ENCODE measurements around the gene NPAS2.

The NPAS2 gene, protein sequence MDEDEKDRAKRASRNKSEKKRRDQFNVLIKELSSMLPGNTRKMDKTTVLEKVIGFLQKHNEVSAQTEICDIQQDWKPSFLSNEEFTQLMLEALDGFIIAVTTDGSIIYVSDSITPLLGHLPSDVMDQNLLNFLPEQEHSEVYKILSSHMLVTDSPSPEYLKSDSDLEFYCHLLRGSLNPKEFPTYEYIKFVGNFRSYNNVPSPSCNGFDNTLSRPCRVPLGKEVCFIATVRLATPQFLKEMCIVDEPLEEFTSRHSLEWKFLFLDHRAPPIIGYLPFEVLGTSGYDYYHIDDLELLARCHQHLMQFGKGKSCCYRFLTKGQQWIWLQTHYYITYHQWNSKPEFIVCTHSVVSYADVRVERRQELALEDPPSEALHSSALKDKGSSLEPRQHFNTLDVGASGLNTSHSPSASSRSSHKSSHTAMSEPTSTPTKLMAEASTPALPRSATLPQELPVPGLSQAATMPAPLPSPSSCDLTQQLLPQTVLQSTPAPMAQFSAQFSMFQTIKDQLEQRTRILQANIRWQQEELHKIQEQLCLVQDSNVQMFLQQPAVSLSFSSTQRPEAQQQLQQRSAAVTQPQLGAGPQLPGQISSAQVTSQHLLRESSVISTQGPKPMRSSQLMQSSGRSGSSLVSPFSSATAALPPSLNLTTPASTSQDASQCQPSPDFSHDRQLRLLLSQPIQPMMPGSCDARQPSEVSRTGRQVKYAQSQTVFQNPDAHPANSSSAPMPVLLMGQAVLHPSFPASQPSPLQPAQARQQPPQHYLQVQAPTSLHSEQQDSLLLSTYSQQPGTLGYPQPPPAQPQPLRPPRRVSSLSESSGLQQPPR

DNA sequence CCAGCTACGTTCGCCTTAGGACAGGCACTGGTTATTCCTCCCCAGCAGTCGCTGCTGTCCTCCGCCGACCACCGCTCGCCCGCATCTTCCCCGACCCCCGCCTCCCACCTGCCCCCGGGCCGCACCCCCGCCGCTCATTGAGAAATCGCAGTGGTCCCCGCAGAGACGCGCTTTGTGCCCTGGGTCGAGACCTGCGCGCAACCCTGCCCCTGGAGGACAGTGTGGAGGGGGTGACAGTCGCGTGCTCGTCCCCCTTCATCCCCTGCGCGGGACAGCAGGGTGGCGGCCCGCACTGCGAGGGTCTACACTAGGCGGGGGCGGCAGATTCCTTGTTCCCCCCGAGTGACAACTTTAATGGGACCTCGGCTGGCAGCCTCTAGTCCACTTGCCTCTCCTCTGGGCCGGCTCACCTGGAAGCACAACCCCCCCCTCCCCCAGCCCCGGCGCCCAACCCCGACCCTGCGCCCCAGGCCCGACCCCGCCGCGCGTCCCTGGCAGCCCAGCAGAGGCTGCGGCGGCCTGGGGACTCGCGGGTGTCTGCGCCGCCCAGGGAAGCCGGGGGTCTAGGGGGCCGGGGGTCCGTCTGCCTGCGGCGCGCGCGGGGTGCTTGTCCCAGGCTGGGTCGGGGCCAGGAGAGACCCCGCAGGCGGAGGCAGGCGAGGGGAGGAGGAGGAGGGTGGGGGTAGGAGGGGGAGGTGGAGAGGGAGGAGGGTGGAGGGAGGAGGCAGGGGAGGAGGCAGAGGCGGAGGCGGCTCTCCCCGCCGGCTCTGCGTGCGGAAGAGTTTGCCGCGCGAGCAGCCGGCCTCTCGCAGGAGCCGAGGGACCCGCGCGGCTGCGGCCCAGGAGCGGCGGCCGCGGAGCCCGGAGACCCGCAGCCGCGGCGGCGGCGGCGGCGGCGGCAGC lies at the start of gene NPAS2:
Gene NPAS2 (plus strand): TSS at position 770 of the 903 bp plus-strand sequence. CDS start 84,616 bp downstream, outside the sequence.
- intact Hi-C loops (cut with DNase I): loop anchor here (10.0 kb wide), 2 partner anchors 165 to 205 kb away; no protein-coding TSS in a partner anchor
- DNase-seq: peak in 18 of 42 donors; percentile 22 to 60 (median 42)

DNA sequence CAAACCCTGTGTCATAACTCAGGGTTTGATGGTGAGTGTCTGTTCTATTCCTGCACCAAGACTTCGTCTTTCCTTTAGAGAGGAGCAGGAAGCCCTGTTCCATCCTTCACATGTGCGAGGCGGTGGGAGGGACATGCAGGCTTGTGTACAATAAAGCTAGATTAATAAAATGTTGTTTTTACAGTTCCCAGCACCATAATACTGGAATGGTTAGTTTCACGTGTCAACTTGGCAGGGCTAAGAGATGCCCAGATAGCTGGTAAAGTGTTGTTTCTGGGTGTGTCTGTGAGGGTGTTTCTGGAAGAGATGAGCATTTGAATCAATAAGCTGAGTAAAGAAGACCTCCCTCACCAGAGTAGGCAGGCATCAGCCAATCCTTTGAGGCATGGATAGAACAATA lies 48.8 kb upstream of the NPAS2 start:
- DNase-seq: no peak
- intact Hi-C loops (cut with DNase I): no loop called here

DNA sequence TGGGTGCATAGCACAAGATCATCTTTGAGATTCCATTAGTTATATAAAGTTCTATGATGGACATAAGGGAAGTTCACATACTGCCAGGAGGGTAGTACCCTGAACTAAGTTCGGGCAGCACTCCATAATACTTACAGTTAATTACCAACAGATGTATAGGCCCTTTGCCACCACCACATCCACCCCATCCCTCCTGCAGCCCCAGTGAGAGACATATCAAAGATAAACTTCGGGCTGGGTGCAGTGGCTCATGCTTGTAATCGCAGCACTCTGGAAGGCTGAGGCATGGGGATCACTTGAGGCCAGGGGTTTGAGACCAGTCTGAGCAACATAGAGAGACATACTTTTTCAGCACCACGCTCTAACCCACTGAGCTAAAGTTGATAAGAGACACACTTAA lies 46.4 kb upstream of the NPAS2 start:
- intact Hi-C loops (cut with DNase I): no loop called here
- no peak for DNase-seq

DNA sequence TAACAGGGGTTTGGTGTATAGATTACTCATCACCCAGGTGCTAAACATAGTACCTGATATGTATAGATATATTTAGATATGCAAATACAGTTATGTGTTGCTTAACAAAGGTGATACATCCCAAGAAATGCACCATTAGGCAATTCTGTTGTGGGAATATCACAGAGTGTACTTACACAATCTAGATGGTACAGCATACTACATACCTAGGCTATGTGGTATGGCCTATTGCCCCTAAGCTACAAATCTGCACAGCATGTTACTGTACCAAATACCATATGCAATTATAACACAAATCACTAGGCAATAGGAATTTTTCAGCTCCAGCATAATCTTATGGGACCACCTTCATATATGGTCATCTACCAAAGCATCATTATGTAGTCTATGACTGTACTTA lies 43.5 kb upstream of the NPAS2 start:
- intact Hi-C loops (cut with DNase I): no loop called here
- DNase-seq: no peak

DNA sequence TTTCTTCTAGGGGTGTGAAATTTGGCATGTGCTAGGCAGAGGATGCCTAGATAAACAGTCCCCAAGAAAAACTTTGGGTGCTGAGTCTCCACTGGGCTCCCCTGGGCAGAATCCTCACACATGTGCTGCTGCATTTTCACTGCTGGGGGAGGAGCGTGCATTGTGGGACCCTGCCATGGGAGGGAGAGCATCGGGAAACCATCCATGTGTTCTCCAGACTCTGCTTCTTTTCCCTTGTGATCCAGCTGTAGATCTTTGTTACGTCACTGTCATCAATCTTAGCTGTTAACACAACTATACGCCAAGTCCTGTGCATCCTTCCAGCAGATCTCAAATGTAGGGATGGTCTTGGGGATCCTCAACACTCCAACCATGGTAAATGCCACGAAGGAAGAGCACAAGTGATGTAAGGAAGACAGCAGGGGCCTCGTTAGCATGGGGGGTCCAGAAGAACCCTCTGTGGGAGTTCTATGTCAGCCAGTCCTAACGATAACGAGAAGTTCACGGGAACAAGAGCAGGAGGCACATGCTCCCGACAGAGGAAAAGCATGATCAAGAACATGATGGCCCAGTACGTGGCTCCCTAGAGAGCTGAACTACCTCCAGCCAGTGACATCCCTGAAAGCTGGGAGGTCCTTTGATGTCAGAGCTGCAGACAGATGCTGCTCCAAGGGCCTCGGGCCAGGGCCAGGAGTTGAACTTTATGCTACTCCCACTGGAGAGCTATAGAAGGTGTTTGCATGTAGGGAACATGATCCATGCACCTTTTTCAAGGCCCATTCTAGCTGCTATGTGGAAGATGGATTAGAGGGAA lies 41.1 kb upstream of the NPAS2 start:
- intact Hi-C loops (cut with DNase I): no loop called here
- DNase-seq: no peak

DNA sequence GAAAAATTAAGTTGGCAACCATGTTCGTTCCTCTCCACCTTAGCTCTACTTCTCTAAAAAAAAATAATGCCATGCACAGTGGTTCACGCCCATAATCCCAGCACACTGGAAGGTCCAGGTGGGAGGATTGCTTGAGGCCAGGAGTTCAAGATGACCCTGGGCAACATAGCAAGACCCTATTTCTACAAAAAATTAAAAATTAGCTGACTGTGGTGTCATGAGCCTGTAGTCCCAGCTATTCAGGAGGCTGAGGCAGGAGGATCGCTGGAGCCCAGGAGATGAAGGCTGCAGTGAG lies 40.1 kb upstream of the NPAS2 start:
- DNase-seq: no peak
- intact Hi-C loops (cut with DNase I): no loop called here

DNA sequence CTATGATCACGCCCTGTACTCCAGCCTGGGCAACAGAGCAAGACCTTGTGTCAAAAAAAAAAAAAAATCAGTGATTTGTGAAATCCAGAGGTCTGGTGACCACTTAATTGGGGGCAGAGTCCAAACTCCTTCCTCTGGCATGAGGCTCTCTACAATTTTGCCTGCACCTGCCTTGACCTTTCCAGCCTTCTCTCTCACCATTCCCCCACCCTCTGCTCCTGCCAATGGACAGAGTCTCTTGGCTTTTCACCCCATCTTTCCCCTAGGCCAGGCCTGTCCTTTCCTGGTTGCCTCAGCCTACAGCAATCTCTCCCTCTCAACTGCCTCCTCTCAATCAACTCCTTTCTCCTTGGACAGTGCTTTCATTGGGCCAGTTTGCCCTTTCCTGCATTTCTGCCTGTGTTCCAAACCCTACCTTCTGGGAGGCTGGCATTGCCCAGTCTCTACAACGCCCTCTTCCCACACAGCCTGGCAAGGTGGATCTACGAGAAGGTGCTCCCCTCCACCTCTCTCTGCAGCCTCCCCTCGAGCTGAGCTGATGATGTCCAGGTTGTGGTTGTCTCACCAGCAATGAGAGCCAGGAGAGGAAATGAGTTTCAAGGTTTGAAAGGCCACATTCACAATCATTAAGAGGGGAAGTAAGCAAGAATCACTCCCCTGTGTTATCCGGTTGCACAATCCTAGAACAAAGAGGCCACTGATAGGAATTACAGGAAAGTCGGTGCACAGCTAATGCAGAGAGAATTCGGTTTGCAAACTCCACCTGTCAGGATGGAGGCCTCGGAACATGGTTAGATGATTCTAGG lies 39.5 kb upstream of the NPAS2 start:
- DNase-seq: peak in 15 of 42 donors; percentile 16 to 74 (median 32)
- intact Hi-C loops (cut with DNase I): no loop called here

DNA sequence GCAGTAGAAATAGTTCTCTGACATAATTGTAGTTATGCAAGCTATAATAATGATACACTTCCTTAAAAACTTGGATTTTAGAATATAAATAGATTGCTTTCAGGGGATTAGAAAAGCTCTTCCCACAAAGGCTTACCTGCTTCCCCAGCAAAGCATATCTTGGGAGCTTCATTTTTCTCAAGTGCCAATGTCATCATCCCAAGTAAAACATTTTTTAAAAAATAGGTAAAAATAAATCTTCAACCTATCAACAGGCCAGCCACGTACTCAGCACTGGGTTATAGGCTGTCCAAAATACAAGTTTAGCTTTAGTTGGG lies 39.0 kb upstream of the NPAS2 start:
- no peak for DNase-seq
- intact Hi-C loops (cut with DNase I): no loop called here

DNA sequence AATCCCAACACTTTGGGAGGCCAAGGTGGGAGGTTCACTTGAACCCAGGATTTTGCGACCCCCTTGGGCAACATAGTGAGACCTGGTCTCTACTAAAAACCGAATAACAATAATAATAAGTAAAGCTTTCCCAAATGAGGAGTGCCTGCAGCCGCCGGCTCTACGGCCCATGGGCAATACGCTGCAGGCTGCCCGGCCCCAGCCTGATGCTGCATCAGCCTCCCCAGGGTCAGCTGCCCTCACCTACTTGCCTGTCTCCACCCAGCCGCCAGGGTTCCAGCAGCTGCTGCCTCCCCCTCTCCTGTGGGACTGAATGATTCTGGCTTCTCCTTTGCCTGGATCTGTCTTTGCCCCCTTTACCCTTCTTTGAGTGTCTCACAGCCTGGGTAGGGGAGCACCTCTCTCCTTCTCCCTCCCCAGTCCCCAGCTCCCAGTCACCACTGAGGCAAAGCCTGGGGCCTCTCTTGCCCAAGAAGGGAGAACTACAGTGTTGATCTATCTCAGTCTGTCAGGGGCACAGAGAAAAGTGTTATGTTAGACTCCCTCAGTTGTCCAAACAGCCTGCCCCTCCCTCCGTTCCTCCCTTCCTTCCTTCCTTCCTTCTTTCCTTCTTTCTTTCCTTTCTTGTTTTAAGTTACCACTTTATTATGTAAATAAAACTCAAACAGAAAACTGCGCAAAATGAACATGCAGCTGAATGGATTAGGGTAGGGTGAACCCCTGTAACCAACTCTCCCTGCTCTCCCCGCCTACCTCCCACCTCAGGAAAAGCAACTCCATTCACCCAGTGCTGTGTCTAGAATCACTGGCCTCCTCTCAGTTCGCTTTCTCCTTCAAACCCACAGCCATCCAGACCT lies 38.2 kb upstream of the NPAS2 start:
- intact Hi-C loops (cut with DNase I): no loop called here
- DNase-seq: no peak

DNA sequence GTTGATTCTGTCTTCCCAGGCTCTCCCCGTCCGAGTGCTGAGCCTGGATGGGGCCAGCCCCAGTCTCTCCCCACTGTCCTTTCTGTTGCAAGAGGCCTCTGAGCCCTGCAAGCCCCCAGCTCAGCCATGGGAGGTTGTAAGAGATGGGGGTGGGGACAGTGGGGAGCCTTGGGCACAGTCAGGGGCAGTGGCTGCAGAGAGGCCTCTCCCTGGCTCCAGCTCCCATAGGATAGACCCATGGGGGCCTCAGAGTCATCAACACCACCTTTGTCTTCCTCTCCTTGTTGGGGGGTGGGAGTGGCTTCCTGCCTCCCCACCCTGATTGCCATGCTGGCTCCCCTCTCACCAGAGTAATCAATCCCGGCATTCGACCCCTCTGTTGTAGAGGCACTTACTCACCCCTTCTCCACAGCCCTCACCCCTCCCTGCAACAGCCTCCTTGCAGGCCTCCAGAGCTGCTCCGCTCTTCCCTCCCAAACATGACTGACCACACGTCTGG lies 37.5 kb upstream of the NPAS2 start:
- intact Hi-C loops (cut with DNase I): no loop called here
- no peak for DNase-seq

DNA sequence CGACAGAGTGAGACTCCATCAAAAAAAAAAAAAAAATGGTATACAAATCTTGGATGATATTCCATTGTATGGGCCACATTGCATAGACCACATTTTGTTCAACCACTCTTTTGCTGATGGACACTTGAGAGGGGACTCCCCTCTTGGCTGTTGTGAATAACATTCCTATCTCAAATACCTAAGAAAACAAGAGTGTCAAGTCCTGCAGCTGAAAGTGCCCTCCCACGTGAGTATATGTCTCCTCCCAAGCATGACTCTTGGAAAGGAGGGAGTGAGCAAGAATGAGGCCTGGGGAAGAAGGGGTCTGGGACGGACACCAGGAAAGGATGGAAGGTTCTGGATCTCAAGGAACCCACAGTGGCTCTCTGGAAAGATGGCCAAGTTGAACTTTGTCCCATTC lies 36.0 kb upstream of the NPAS2 start:
- DNase-seq: no peak
- intact Hi-C loops (cut with DNase I): no loop called here

DNA sequence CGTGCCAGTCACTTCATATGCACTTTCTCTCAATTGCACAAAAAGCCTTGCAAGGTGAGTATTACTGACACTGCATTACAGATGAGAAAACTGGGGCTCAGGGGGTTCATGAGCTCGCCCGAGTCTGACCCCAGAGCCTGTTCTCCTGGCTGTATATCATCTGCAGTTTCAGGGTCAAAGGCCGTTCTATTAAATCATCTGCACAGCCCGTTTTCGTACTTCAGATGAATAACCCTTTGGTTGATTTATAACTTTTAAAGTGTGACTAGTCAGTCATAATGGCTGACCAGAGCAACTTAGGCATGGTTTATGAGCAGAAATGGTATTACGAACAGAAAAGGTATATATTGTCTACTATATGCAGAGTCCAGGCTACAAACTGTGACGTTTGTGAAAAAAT lies 35.3 kb upstream of the NPAS2 start:
- DNase-seq: no peak
- intact Hi-C loops (cut with DNase I): no loop called here

DNA sequence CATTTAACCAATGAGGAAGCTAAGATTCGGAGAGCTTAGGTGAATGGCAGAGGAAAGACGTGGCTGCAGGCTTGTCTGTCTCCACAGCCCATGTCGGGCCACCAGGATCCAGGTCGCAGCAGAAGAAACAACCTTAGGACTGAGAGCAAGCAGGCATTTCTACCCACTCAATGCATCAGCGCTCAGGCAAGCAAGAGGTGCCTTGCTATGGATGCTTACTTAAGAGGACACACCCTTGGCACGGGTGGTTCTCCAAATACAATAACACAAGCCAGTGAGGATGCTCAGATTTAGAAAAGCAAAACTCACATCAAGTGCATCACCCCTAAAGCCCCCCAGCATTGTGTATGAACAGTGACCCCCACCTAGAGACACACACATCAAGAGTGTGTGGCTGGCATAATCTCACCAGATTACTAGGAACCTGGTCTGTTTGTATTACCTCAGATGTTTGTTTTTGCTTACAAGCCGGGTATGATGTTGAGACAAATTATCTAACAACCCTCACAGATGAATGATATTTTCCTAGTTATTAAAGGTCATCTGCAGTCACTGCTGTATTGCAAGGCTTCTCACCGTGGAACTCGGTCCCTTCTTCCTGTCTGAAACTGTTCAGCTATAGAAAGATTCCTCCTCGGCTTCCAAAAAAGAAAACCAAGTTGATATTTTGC lies 34.2 kb upstream of the NPAS2 start:
- intact Hi-C loops (cut with DNase I): no loop called here
- DNase-seq: no peak

DNA sequence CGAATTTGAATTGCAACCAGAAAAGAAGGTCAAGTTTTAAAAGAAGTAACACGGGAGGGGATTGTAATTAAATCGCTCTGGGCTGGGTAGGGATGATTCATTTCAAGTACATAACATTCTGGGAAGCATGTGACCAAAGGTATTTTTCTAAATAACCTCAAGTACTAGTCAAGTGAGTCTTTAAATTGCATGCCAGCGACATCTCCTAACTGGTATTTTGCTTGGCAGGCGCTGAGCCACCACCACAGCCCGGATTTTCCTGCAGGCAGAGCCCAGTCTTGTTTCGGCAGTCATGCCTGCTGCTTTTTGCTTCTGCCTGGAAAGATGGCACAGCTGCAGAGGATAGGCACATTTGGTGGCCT lies 33.7 kb upstream of the NPAS2 start:
- intact Hi-C loops (cut with DNase I): no loop called here
- peak in 10 of 42 donors; percentile 13 to 62 (median 37) for DNase-seq

DNA sequence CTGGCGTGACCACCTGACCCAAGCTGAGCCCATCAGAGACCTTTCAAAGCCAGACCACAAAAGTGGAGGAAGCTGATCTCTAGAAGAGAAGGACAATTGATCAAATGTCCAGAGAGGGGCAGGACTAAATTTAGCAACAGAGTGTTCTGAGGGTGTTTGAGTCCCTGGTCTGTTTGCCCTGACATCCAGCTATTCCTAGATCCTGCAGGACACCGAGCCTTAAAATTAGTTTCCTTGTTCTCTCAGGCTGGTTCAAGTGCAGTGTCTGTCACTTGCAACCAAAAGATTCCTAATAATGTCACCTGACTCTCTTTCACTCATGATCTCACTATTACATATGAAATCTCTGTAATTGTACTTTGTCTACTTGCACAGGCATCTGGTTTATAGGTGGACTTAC lies 33.0 kb upstream of the NPAS2 start:
- no peak for DNase-seq

DNA sequence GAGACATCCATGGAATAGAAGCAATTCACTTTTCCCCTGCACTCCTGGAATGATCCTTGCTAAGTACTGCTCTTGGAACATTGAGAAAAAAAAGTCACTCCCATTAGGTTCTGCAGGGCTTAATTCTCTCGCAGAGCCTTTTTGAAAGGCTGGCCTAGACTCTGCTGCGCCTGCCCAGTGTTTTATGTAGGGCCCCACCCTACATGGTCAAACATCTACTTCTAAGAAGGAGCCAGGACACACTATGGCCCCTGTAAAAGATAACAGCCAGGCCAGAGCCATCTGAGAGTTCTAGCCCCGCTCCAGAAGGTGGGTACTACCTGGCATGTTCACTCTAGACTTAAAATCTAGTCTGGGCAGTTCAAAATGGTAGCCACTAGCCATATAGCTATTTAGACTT lies 30.6 kb upstream of the NPAS2 start:
- DNase-seq: no peak
- intact Hi-C loops (cut with DNase I): no loop called here

More for the DNA sequence above, 33.0 kb upstream of the NPAS2 start:
- intact Hi-C loops (cut with DNase I): no loop called here
